K562 (cell line): ENCODE measurements around the gene CDPF1. TPM values are rescaled to one million over a fixed set of nuclear protein-coding genes. Genes with fewer than 3 reads are reported as not detected.

Experiments used
- CC2D1A ChIP-seq: fragments of 450-650 bp; IDR thresholded peaks from 2 replicates; pipeline ENCODE4 v1.6.1; 2017; ENCODE audit warnings: mild to moderate bottlenecking
- CUX1 ChIP-seq: fragments of 200-800 bp; sonication (Bioruptor generic); IDR thresholded peaks from 2 replicates; pipeline ENCODE4 v1.6.1; 2016; ENCODE audit warnings: missing genetic modification characterization, missing compliant biosample characterization
- GTF2B ChIP-seq: IDR thresholded peaks from 2 replicates; pipeline ENCODE4 v1.6.1; 2011; ENCODE audit not compliant: insufficient read length; ENCODE audit errors: extremely low read depth
- GTF2F1 ChIP-seq: IDR thresholded peaks from 2 replicates; pipeline ENCODE4 v1.6.1; 2011; ENCODE audit warnings: low read depth, low read length, improper control_type of control experiment
- HMGN3 ChIP-seq: IDR thresholded peaks from 2 replicates; pipeline ENCODE4 v1.6.1; 2011; ENCODE audit warnings: borderline replicate concordance, low read depth, mild to moderate bottlenecking, mixed read lengths, low read length; ENCODE audit not compliant: insufficient read length; ENCODE audit errors: extremely low read depth
- ILF3 ChIP-seq: fragments of 450-650 bp; IDR thresholded peaks from 2 replicates; pipeline ENCODE4 v1.6.1; 2018; ENCODE audit warnings: antibody characterized with exemption, mild to moderate bottlenecking, moderate library complexity, borderline replicate concordance
- LCOR ChIP-seq: sonication (generic); formaldehyde crosslinking; IDR thresholded peaks from 2 replicates; pipeline ENCODE4 v1.8.0; 2022; ENCODE audit warnings: mild to moderate bottlenecking, missing genetic modification reagents
- MBD2 ChIP-seq: sonication (generic); IDR thresholded peaks from 2 replicates; pipeline ENCODE4 v1.6.1; 2016; ENCODE audit warnings: low read depth, borderline replicate concordance
- MIER1 ChIP-seq: fragments of 450-650 bp; IDR thresholded peaks from 2 replicates; pipeline ENCODE4 v1.6.1; 2016; ENCODE audit warnings: antibody characterized with exemption, mild to moderate bottlenecking, low read depth
- MLLT1 ChIP-seq, 2 experiments: fragments of 450-650 bp; IDR thresholded peaks; 2 replicates each; pipeline ENCODE4 v1.6.1; 2016
- MTA1 ChIP-seq: fragments of 450-650 bp; IDR thresholded peaks from 2 replicates; pipeline ENCODE4 v1.6.1; 2017; ENCODE audit warnings: borderline replicate concordance
- MXI1 ChIP-seq: IDR thresholded peaks from 2 replicates; pipeline ENCODE4 v1.6.1; 2011; ENCODE audit warnings: low read depth, mild to moderate bottlenecking, improper control_type of control experiment, low read length
- NFYB ChIP-seq: IDR thresholded peaks from 2 replicates; pipeline ENCODE4 v1.6.1; 2011; ENCODE audit warnings: mild to moderate bottlenecking, moderate library complexity; ENCODE audit not compliant: insufficient read length; ENCODE audit errors: extremely low read depth
- NR3C1 ChIP-seq: sonication (generic); formaldehyde crosslinking; IDR thresholded peaks from 2 replicates; pipeline ENCODE4 v1.8.1; 2022; ENCODE audit warnings: missing genetic modification reagents
- RBM15 ChIP-seq: fragments of 200-400 bp; formaldehyde crosslinking; IDR thresholded peaks from 2 replicates; pipeline ENCODE4 v1.6.1; 2018; ENCODE audit warnings: mild to moderate bottlenecking, low read length, moderate library complexity; ENCODE audit not compliant: insufficient read depth
- SNIP1 ChIP-seq: fragments of 450-650 bp; IDR thresholded peaks from 2 replicates; pipeline ENCODE4 v1.7.1; 2017; ENCODE audit warnings: low read depth, mild to moderate bottlenecking
- SRSF9 ChIP-seq: fragments of 200-400 bp; formaldehyde crosslinking; IDR thresholded peaks from 2 replicates; pipeline ENCODE4 v1.6.1; 2017; ENCODE audit warnings: low read depth, low read length, borderline replicate concordance
- TOE1 ChIP-seq, 2 experiments: fragments of 450-650 bp in 1 of 2; sonication (generic) in 1 of 2; formaldehyde crosslinking in 1 of 2; IDR thresholded peaks; 2 replicates each; pipeline versions ENCODE4 v1.7.1 to v1.8.0; 2016 to 2022; ENCODE audit warnings: borderline replicate concordance in 2 of 2, mild to moderate bottlenecking in 2 of 2, antibody characterized with exemption in 1 of 2, inconsistent platforms in 1 of 2, low read depth in 1 of 2, missing genetic modification reagents in 1 of 2, moderate library complexity in 1 of 2
- TRIM24 ChIP-seq, 2 experiments: fragments of 450-650 bp; IDR thresholded peaks; 2 replicates each; pipeline ENCODE4 v1.6.1; 2016
- TRIM28 ChIP-seq: fragments of 450-650 bp; IDR thresholded peaks from 2 replicates; pipeline ENCODE4 v1.6.1; 2017
- ZNF12 ChIP-seq: sonication (generic); formaldehyde crosslinking; IDR thresholded peaks from 2 replicates; pipeline ENCODE4 v1.4.0; 2020; ENCODE audit warnings: mild to moderate bottlenecking, missing genetic modification reagents
- ZNF146 ChIP-seq: IDR thresholded peaks from one replicate; pipeline ENCODE4 v1.6.1; 2018; ENCODE audit warnings: missing compliant biosample characterization; ENCODE audit not compliant: unreplicated experiment
- ZNF830 ChIP-seq: fragments of 250-450 bp; sonication (Bioruptor Pico); IDR thresholded peaks from 2 replicates; pipeline ENCODE4 v1.5.0; 2021; ENCODE audit warnings: mild to moderate bottlenecking
- polyA plus RNA-seq, 8 experiments: library from polyadenylated mRNA; depleted of rRNA in 4 of 8; stranded (reverse) in 5 of 8; unstranded in 3 of 8; fragments of >200 nt; fragmentation: Nextera tagmentation in 2 of 8; fragmentation: Illumina TruSeq in 1 of 8; extraction: Ambion mirVana in 2 of 8; extraction: Trizol in 1 of 8; gene quantifications; 2 replicates each; pipeline versions ENCODE4 v1.2.1 to v1.2.3, GENCODE V29; 2011 to 2014; ENCODE audit warnings: inconsistent platforms in 1 of 8, missing spikeins in 1 of 8
- total RNA-seq, 7 experiments: library from RNA; depleted of rRNA in 6 of 7; stranded (reverse); fragments of >200 nt in 6 of 7; fragmentation: Illumina TruSeq in 2 of 7; extraction: Trizol in 2 of 7; gene quantifications; 2 replicates each; pipeline versions ENCODE4 v1.2.1 to v1.2.3, GENCODE V29; 2011 to 2021; ENCODE audit warnings: low replicate concordance in 1 of 7

CDPF1 gene
- total and polyA plus RNA-seq, 9 of the 15 experiments (the other 6 are each of a cell fraction or from before 2014, with no cell fraction given) = 0.84 to 19.5 (median 9.1) TPM

GRCh38 chr22:46275455-46276122 is 25.5 kb upstream of the CDPF1 start (continued):
- TF ChIP-seq MLLT1 (IDR thresholded peaks at IDR 0.05) = no peak
- TF ChIP-seq SNIP1 = no peak
- no peak for TF ChIP-seq MIER1
- no peak for TF ChIP-seq SRSF9
- no peak for TF ChIP-seq MXI1
- TF ChIP-seq MTA1 = no peak
- TF ChIP-seq CC2D1A = no peak
- no peak for TF ChIP-seq TRIM24 (IDR thresholded peaks at IDR 0.05)
- TF ChIP-seq NR3C1 (CRISPR knock-in tag) = no peak
- no peak for TF ChIP-seq ZNF146 (CRISPR knock-in tag)
- no peak for TF ChIP-seq HMGN3
- no peak for TF ChIP-seq ZNF830
- TF ChIP-seq LCOR (CRISPR knock-in tag) = no peak
- no peak for TF ChIP-seq ILF3
- no peak for TF ChIP-seq CUX1
- TF ChIP-seq TOE1 (IDR thresholded peaks at IDR 0.05; ENCODE audit: borderline replicate concordance) = peak; percentile 76
- TF ChIP-seq TOE1 (CRISPR knock-in tag; IDR thresholded peaks at IDR 0.05; ENCODE audit: borderline replicate concordance, low read depth) = no peak
- TF ChIP-seq TRIM28 = 0 out of 2 replicates have a peak, but pooled peaks have one; percentile 43
- no peak for TF ChIP-seq RBM15
- TF ChIP-seq GTF2B = no peak
- TF ChIP-seq NFYB = peak; percentile 93
- no peak for TF ChIP-seq GTF2F1
- no peak for TF ChIP-seq MBD2
- peak; percentile 95 for TF ChIP-seq ZNF12 (CRISPR knock-in tag)
